Measurements from ENCODE around the gene CCDC59.

DNA sequence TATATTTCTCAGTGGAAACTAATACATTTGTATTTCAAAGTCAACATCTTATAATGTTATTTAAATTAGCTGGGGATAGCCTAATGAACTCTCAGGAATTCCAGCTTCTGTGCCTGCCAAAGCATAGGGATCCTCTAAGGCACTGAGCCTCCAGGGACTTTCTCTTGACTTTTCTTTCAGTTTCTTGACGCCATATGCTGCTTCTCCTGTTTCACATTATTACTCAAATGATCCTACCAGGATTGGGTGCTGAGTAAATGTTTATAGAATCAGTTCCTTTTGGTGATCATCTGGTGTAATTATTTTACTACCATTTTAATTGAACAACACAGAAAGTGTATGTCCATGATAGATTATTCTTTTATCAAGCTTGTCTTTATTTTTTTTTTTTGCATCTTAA lies 8.0 kb upstream of the CCDC59 start:
- TF ChIP-seq RARB (CRISPR knock-in tag; IDR thresholded peaks at IDR 0.05) (no peak), MAFK (IDR thresholded peaks at IDR 0.05; ENCODE audit: partially characterized antibody) (no peak), NFE2L2 (conservative IDR thresholded peaks at IDR 0.05; ENCODE audit: low read length) (no peak), ZC3H11A (IDR thresholded peaks at IDR 0.05) (no peak), FOSL2 (IDR thresholded peaks at IDR 0.05) (no peak), FOSL2 (CRISPR knock-in tag; IDR thresholded peaks at IDR 0.05) (no peak), POLR2AphosphoS2 (conservative IDR thresholded peaks at IDR 0.05; ENCODE audit: low read length) (no peak)
- TF ChIP-seq, protein P1, sequence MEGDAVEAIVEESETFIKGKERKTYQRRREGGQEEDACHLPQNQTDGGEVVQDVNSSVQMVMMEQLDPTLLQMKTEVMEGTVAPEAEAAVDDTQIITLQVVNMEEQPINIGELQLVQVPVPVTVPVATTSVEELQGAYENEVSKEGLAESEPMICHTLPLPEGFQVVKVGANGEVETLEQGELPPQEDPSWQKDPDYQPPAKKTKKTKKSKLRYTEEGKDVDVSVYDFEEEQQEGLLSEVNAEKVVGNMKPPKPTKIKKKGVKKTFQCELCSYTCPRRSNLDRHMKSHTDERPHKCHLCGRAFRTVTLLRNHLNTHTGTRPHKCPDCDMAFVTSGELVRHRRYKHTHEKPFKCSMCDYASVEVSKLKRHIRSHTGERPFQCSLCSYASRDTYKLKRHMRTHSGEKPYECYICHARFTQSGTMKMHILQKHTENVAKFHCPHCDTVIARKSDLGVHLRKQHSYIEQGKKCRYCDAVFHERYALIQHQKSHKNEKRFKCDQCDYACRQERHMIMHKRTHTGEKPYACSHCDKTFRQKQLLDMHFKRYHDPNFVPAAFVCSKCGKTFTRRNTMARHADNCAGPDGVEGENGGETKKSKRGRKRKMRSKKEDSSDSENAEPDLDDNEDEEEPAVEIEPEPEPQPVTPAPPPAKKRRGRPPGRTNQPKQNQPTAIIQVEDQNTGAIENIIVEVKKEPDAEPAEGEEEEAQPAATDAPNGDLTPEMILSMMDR (IDR thresholded peaks at IDR 0.05): no peak

Measured in A549 (cell line).